GM19238 (cell line): ENCODE measurements around the gene AURKB.
"Not testable (repeated sequence)": the region's sequence is repeated elsewhere in the genome, so short reads cannot be mapped to it uniquely, and the experiment has no call there.

ENCODE experiments used
- DNase-seq: peaks from one replicate; pipeline ENCODE4 v3.0.0; 2011; ENCODE audit warnings: low spot score; ENCODE audit not compliant: insufficient read length

The AURKB gene

DNA sequence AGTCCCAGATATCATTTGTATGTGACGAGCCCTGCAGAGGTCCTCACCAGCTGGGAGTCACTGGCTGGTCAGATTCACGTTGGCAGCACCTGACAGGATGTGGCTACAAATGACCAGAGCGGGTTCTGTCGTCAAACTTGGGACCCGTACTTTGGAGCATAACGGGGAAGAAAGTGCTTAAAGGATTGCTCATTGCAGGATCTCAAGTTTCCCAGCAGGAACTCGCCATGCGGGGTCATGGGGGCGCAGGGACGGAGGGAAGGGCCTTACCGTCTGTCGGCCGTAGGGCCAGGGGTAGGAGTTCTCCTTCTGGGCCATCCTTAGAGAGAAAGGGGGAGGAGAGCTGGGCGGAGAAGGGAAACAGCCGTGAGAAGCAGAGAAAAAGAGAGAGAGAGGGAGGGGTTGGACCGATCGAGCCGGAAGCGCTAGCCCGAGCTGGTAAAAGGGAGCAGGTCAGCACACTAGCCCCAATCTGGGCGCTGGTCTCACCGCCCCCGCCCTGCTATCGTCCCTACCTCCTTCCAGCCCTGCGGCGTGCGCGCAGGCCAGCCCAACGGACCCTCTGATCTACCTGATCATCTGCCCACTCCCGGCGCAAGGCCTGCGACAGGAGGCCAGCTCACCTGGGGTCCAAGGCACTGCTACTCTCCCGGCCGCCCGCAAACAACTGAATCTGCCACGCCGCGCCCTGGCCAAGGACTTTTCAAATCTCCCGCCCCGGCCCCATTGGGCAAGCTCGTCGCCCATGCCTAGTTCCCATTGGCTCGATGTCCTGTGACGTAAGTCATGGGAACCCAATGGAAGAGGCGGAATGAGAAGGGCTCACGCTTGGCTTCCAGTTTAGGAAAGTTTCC lies at the start of gene AURKB:
Gene AURKB, minus strand, starts transcription at position 669 of the 854 bp plus-strand sequence. Its CDS starts 351 bp downstream, at position 318.
- DNase-seq, result peak; percentile 99

DNA sequence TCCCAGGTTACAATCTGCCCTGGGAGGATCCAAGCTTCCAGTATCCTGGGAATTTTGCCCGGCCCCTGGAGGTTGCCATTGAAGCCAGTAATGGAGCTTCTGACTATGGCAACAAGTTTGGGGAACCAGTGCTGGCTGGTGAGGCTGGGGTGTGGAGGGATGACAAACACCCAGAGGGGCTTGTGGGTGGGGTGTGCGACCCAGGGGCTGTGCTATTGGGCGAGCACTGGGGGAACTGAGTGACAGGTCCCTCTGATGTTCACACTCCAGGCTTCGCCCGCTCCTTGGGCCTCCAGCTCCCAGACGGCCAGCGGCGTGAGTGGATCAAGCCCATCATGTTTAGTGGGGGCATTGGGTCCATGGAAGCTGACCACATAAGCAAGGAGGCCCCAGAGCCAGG lies 47.4 kb upstream of the AURKB start:
- no peak for DNase-seq

DNA sequence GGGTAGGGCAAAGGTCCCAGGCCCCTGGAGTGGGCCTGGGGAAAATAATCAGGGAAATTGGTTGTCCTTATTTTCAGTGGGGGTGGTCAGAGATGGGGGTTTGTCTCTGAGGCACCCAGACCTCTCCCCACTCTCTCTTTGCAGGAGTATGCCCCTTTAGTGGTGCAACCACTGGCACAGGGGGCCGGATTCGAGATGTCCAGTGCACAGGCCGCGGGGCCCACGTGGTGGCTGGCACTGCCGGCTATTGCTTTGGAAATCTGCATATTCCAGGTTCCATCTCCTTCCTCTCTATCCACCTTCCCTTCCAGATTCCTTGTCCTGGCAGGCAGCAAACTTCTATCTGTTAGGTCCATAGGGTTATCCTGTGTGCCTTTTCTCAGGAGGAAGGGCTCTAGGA lies 46.3 kb upstream of the AURKB start:
- DNase-seq, result no peak

DNA sequence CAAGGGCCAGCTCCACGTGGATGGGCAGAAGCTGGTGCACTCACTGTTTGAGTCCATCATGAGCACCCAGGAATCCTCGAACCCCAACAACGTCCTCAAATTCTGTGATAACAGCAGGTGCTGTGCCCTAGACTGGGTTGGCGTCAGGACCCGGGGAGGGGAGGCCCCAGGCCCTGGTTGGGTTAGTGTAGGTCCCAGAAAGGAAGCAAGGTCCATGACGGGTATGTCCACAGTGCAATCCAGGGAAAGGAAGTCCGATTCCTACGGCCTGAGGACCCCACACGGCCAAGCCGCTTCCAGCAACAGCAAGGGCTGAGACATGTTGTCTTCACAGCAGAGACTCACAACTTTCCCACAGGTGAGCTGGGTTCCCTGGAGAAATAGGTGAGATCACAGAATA lies 45.9 kb upstream of the AURKB start:
- DNase-seq, result no peak

DNA sequence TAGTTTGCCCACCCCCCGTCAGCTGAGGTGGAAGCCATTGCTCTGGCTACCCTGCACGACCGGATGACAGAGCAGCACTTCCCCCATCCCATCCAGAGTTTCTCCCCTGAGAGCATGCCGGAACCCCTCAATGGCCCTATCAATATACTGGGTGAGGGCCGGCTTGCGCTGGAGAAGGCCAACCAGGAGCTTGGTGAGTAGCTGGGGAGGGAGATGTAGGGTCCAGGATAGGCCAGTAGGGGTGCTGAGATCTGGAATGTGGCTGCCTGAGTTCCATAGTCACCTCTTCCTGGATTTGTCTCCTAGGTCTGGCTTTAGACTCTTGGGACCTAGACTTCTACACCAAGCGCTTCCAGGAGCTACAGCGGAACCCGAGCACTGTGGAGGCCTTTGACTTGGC lies 45.1 kb upstream of the AURKB start:
- no peak for DNase-seq

DNA sequence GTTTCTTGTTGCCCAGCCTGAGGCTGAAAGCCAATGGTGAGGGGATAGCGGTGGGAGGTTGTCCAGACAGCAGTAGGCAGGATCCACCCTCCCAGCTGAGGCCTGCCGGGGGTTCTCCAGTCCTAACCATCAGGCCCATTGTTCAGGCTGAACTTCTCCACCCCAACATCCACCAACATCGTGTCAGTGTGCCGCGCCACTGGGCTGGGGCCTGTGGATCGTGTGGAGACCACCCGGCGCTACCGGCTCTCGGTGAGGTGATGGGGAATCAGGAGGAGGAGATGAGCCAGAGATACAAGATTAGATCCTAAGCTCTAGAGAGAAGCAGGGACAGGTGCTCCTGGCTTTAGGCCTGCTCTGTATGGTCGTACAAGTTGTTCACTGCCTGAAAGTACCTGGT lies 44.5 kb upstream of the AURKB start:
- no peak for DNase-seq

DNA sequence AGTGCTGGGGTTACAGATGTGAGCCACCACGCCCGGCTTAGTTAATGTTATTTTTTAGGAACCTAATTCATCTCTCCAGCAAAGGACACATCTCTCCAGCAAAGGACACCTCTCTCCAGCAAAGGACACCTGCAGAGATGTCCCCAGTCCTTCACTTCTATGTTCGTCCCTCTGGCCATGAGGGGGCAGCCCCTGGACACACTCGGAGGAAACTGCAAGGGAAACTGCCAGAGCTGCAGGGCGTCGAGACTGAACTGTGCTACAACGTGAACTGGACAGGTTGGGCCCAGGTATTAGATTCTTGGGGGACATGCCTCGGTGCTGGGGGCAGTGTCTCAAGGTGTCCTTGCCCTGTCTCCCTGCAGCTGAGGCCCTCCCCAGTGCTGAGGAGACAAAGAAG lies 43.4 kb upstream of the AURKB start:
- DNase-seq, result no peak

DNA sequence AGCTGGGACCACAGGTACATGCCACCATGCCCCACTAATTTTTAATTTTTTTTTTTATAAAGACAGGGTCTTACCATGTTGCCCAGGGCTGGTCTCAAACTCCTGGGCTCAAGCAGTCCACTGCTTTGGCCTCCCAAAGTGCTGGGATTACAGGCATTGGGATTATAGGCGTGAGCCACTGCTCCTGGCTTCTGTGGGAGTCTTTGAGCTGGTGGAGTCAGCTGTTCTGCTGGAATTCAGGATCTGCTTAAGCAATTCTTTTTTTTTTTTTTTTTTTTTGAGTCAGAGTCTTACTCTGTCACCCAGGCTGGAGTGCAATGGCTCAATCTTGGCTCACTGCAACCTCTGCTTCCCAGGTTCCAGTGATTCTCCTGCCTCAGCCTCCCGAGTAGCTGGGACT lies 41.0 kb upstream of the AURKB start:
- DNase-seq, result not testable (repeated sequence)

DNA sequence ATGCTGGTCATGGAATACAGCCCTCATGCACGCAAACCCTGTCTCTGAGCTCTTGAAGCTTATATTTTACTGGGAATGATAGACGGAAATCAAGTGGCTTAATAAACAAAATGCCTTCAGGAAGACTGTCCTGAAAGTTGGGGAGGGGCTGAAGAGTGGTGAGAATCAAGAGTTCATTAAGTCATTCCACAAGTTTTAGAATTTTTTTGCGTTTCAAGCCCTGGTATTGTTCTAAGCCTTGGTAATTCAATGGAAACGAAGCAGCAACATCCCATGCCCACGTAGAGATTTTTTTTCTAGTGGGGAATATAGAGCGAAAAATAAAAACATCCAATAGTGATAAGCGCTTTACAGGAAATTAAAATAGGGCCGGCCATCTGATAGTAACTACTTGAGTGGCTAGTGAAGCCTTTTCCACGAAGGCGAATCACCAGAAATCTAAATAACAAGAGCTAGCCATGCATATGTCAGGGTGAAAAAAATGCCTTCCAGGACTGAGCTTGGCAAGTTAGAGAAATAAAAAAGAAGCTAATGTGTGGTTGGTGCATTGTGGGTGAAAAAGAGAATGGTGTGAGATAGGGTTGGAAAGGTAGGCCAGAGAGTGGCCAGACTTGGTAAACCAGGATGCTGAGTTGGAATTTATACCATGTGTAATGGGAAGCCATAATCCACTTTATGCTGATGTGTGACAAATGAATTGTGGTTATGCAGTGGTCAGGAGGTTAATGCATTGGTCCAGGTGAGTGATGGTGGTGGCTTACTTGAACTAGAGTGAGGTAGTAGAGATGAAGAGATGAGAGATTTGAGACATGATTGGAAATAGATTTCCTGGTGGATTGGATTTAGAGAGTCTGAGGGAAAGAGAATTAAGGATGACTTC lies 39.5 kb upstream of the AURKB start:
- no peak for DNase-seq

DNA sequence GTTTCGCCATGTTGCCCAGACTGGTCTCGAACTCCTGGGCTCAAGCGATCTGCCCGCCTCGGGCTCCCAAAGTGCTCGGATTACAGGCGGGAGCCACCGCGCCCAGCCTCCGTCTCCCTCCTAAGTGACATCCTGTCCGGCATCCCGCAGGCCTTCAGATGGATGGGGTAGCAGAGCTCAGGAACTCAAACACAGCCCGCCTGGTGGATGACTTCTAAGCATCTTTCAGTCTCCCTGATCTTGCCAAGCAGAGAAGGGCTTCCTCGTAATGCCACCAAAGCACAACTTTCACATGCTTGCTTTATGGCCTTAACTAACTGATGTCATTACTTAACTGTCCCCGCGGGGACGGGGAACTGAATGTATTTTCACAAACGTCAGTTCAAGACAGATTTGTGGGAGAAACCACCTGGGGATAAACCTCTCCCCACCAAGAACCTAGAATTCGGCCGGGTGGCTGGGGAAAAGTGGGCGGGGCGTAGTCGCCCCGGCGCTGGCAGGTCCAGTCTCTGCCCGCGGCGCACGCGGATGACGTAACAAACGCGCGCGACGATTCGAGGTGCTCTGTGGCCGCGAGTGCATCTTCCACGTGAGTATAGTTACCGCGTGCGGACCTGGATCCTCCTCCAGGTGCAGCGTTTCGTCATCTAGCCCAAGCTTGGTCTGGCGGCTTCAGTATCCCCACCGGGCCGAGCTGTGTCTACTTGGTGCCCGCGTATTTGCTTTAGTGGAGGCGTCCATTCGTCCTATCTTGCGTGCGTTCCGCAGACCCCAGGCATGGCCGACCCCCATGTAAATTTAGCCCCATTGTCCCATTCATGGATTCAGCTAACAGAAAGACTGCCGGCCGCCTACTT lies 38.6 kb upstream of the AURKB start, which contains the start of gene PFAS:
Gene PFAS, plus strand, starts transcription at position 539 of the 857 bp plus-strand sequence. CDS start 4,649 bp downstream, outside the sequence.
- DNase-seq, result peak; percentile 90

DNA sequence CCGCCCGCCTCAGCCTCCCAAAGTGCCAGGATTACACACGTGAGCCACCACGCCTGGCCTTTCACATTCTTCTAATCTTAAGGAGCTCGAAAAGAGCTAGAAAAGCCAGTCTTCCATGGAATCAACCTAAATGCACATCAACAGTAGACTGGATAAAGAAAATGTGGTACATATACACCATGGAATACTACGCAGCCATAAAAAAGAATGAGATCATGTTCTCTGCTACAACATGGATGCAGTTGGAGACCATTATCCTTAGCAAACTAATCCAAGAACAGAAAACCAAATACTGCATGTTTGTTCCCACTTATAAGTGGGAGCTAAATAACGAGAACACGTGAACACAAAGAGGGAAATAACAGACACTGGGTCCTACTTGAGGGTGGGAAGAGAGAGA lies 34.4 kb upstream of the AURKB start:
- DNase-seq, result no peak

DNA sequence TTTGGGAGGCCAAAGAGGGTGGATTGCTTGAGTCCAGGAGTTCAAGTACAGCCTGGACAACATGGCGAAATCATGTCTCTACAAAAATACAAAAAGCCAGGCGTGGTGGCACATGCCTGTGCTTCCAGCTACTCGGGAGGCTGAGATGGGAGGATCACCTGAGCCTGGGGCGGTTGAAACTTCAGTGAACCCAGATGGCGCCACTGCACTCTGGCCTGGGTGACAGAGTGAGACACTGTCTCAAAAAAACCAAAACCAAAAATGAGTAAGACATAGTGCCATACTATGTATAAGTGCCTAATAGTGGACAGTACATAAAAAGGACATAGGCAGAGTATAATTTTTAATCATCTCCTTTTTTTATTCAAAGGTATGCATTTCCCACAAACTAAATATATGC lies 33.5 kb upstream of the AURKB start:
- no peak for DNase-seq

DNA sequence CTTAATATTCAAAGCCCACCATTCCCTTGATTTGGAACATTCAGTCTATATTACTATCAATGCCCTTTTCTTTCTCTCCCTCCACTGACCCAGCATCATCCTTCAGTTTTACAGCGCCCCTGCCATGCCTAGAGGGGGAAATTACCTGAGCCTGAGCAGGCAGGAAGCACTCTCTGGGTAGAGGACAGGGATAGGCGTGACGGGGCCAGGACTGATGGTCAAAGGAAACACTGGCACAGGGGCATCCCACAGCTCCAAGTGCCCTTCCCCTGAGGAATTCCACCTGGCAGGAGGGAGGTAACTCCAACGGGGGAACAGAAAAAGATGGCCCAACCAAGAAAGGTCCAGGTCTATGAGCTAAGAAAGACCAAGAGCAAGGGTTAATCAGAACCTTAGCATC lies 27.5 kb upstream of the AURKB start:
- DNase-seq, result no peak

DNA sequence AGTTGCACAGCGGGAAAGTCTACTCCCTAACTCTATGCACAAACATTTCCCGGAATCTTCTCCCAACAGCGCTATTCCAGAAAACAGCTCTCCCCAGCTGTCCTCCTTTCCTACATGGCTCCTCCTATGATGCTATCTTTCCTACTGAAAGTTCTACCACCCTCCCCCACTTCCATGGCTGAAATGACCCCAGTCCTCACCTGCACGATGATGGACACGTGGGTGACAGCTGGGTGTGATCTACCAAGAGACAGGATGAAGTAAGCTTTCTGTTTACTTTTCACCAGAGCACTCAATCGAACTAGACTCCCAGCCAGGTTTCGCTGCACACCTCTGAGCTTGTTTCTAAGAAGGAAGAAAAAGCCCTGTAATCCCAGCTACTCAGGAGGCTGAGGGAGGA lies 26.8 kb upstream of the AURKB start:
- no peak for DNase-seq

DNA sequence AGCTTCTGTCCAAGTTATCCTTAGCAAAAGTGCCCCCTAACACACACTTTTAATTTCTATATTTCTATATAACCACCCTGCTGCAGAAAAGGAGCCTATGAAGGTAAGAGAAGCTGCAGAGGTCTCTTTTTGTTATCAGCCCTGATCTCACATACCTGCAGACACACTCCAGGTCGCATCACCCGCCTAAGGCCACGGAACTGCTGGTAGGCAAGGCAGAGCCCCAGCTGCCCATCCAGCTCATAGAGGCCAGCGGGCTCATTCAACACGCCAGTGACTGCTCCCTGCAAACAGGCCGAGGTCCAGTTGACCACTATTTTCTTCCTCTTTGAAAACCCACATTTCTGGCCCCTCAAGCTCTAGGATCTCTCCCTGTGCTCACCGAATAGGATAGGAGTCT lies 25.3 kb upstream of the AURKB start:
- DNase-seq, result no peak

DNA sequence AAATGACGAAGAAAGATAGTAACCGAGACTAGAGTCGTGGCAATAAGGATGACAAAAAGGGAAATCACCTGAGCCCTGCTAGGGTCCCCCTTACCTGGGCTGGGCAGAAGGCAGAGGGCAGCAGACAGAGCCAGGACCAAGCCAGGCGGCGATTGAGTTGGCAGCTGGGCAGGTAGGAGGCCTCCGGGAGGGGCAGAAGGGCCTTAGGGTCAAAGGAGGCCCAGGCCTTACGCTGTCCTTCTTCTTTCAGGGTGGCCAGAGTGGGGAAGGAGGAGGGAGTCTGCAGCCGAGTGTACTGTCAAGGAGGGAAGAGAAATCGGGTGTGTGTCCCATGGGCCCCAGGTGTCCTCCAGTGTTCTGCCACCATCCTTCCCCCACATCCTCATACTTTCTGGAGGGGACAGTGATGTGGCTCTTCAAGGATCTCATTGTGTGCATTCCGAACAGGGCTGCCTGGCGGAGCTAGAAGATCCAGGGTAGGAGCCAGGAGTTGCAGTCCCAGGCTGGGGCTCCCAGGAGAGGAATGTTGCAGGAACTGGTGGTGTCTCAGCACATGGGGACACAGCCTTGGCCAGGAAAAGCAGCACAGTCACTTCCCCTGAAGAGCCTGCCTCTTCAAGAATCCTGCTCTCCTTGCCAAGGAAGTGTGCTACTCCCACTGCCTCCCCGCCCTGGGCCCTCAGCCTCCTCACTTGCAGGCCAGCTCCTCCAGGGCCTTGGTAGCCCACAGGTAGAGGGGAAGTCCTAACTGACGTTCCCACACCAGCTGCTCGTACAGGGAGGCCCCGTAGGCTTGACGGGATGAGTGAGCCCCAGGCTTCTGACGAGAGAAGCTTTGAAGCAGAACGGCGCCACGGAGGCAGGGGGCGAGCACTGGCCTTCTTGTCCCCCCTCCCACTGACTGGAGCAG lies 24.2 kb upstream of the AURKB start:
- DNase-seq, result no peak

DNA sequence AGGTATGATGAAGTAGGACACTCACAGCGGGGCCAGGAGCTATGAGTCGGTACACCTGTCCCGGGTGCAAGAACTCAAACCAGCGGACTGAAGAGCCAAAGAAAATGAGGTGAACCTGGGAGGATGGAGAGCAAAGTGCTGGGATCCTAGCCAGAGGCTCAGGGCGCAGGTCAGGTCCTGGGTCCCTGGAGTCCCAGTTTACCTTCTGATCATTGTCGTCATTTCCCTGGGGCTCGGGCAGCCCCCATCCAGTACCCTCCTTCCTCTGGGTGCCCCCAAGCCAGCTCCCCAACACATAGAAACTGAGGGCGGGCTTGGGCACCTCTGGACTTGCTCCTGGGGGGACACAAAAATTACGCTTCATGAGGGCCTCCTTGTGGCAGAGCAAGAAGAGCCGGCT lies 21.3 kb upstream of the AURKB start:
- DNase-seq, result no peak

DNA sequence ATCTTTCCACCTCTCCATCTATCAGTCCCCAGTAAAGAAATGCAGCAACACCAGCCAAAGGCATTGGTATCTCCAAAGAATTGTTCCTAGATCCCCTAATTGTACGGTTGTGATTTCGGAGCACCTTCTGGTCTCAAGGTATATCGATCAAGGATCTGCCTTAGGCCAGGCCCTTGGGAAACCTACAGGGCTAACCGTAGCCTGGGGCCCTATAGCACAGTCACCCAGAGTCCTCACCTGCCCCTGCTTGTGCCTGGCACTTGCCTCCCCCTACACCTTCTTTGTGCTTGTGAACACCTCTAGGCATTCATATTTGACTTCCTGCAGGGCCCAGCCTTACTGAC lies 16.8 kb upstream of the AURKB start:
- DNase-seq, result no peak

DNA sequence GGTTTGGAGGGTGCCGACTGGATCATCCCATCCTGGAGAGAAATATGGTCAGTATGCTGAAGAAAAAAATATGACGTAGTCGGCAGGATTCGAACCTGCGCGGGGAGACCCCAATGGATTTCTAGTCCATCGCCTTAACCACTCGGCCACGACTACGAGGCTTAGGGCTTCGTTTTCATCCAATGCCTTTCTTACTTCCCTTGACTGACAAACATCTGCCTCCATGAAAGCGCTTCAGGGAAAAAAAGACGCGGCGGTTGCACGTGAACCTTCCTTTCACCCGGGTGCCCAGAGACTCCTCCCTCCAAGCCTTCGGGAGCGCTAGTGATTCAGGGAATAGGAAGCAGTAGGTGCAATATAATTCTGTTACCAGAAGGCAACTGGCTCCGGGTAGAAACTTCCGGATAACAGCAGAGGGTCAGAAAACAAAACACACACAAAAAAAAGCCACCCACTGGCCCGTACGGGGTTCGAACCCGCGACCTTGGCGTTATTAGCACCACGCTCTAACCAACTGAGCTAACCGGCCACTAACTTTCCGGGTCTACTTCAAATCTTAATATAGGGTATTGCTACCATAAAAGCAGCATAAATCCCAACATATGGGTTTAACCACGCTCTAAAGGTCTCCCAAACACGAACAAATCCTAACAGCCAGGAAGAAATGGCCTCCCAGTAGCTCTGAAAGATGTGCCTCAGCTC lies 16.3 kb upstream of the AURKB start:
- DNase-seq, result peak; percentile 42
